ENCODE results near the gene TTBK1. TPM values are rescaled to one million over a fixed set of nuclear protein-coding genes. Genes with fewer than 3 reads are reported as not detected.

TTBK1 gene
- total and polyA plus RNA-seq, 2 donors (not counting 1 experiment from before 2014, with no cell fraction given): 0.07 TPM; not detected in 1

- no peaks in the 10 kb centered on the region for H3K27me3 Mint-ChIP-seq
- H3K27ac Mint-ChIP-seq: no peak overlapping the region
- no peaks in the 10 kb centered on the region for H3K4me1 ChIP-seq (ENCODE audit: control insufficient read depth in 2 of 2, insufficient read depth in 2 of 2, low read length in 2 of 2)
- H2AFZ ChIP-seq (ENCODE audit: insufficient read depth, low read depth, low read length, poor library complexity, severe bottlenecking): no peak overlapping the region
- H3K4me3 Mint-ChIP-seq: no peak overlapping the region
- no peaks in the 10 kb centered on the region for H4K20me1 ChIP-seq (ENCODE audit: control insufficient read depth, insufficient read depth, low read length, poor library complexity, severe bottlenecking)
- no peak overlapping the region for H3K9ac ChIP-seq (ENCODE audit: low read length)
- no peak for DNase-seq
- H3K27ac ChIP-seq (ENCODE audit: low read length in 2 of 2): no peak overlapping the region
- no peaks in the 10 kb centered on the region for H3K9me3 ChIP-seq (ENCODE audit: control extremely low read depth in 1 of 3, control insufficient read depth in 2 of 3, insufficient read depth in 1 of 3, low read length in 2 of 3)
- no peaks in the 10 kb centered on the region for H3K4me1 Mint-ChIP-seq
- ChIA-PET POLR2A (interaction anchor here (0.6 kb wide), 1 partner anchor 476 kb away, joined by 3 read pairs; no protein-coding TSS in a partner anchor), CTCF (interaction anchor here (0.6 to 3.1 kb wide), 2 partner anchors 13 to 168 kb away, joined by 3 to 15 read pairs; partner anchors contain the start of gene DNPH1)
- no peaks in the 10 kb centered on the region for H3K27me3 ChIP-seq (replicated peaks in 1 of 4; ENCODE audit: control extremely low read depth in 1 of 4, control insufficient read depth in 3 of 4, insufficient read depth in 4 of 4, low read length in 3 of 4)
- TF ChIP-seq EZH2 (IDR thresholded peaks at IDR 0.05; ENCODE audit: borderline replicate concordance, insufficient read depth, low read depth, low read length, poor library complexity, severe bottlenecking) (no peak), CTCF (IDR thresholded peaks at IDR 0.05) (no peak)
- 95% methylated on average over 12 of the region's 12 CpGs for WGBS (ENCODE audit: insufficient coverage)
- peaks cover 1 to 55% of the 10 kb centered on the region in 2 experiments for H3K36me3 ChIP-seq (replicated peaks in 1 of 2; ENCODE audit: control extremely low read depth in 1 of 2, control insufficient read depth in 1 of 2, extremely low read depth in 1 of 2, insufficient read depth in 2 of 2, low read length in 1 of 2)
- no peaks in the 10 kb centered on the region for H3K9me3 Mint-ChIP-seq (ENCODE audit: insufficient read depth)
- intact Hi-C loops (cut with micrococcal nuclease): no loop called here
- H3K79me2 ChIP-seq (ENCODE audit: control insufficient read depth, insufficient read depth, low read length): peaks cover 21% of the 10 kb centered on the region
- no peak for ATAC-seq (ENCODE audit: low read depth)
- H3K4me2 ChIP-seq (replicated peaks; ENCODE audit: low read depth, low read length, poor library complexity, severe bottlenecking): no peak overlapping the region
- no peak overlapping the region for H3K4me3 ChIP-seq (ENCODE audit: control extremely low read depth in 1 of 5, extremely low read depth in 1 of 5, insufficient read depth in 1 of 5, low read depth in 2 of 5, low read length in 4 of 5)
Measured at GRCh38 chr6:43216200-43216599, 27.1 kb upstream of the TTBK1 start.

- intact Hi-C loops (cut with micrococcal nuclease): no loop called here
- H3K4me2 ChIP-seq (replicated peaks; ENCODE audit: low read depth, low read length, poor library complexity, severe bottlenecking): no peak overlapping the region
- no peak overlapping the region for H3K27ac ChIP-seq (ENCODE audit: low read length in 2 of 2)
- Mint-ChIP-seq H3K27me3 (no peaks in the 10 kb centered on the region), H3K9me3 (ENCODE audit: insufficient read depth) (no peaks in the 10 kb centered on the region), H3K4me3 (no peak overlapping the region), H3K27ac (no peak overlapping the region), H3K4me1 (peaks cover 7% of the 10 kb centered on the region)
- peaks cover 23% of the 10 kb centered on the region for H3K79me2 ChIP-seq (ENCODE audit: control insufficient read depth, insufficient read depth, low read length)
- no peak for DNase-seq
- H3K27me3 ChIP-seq (replicated peaks in 1 of 4; ENCODE audit: control extremely low read depth in 1 of 4, control insufficient read depth in 3 of 4, insufficient read depth in 4 of 4, low read length in 3 of 4): no peaks in the 10 kb centered on the region
- no peak for TF ChIP-seq EZH2 (IDR thresholded peaks at IDR 0.05; ENCODE audit: borderline replicate concordance, insufficient read depth, low read depth, low read length, poor library complexity, severe bottlenecking)
- TF ChIP-seq CTCF (IDR thresholded peaks at IDR 0.05): no peak
- no peaks in the 10 kb centered on the region for H3K9me3 ChIP-seq (ENCODE audit: control extremely low read depth in 1 of 3, control insufficient read depth in 2 of 3, insufficient read depth in 1 of 3, low read length in 2 of 3)
- no peak for ATAC-seq (ENCODE audit: low read depth)
- no peak overlapping the region for H3K4me3 ChIP-seq (ENCODE audit: control extremely low read depth in 1 of 5, extremely low read depth in 1 of 5, insufficient read depth in 1 of 5, low read depth in 2 of 5, low read length in 4 of 5)
- 100% methylated on average over 2 of the region's 5 CpGs for WGBS (ENCODE audit: insufficient coverage)
- H3K36me3 ChIP-seq (replicated peaks in 1 of 2; ENCODE audit: control extremely low read depth in 1 of 2, control insufficient read depth in 1 of 2, extremely low read depth in 1 of 2, insufficient read depth in 2 of 2, low read length in 1 of 2): peaks cover 1 to 55% of the 10 kb centered on the region in 2 experiments
- H3K9ac ChIP-seq (ENCODE audit: low read length): no peak overlapping the region
- ChIA-PET POLR2A (no interaction called here), CTCF (interaction anchor here (0.6 to 3.1 kb wide), 2 partner anchors 12 to 454 kb away, joined by 5 to 15 read pairs; partner anchors contain the start of gene DNPH1)
- H4K20me1 ChIP-seq (ENCODE audit: control insufficient read depth, insufficient read depth, low read length, poor library complexity, severe bottlenecking): no peaks in the 10 kb centered on the region
- H2AFZ ChIP-seq (ENCODE audit: insufficient read depth, low read depth, low read length, poor library complexity, severe bottlenecking): no peak overlapping the region
- H3K4me1 ChIP-seq (ENCODE audit: control insufficient read depth in 2 of 2, insufficient read depth in 2 of 2, low read length in 2 of 2): peaks cover 0 to 4% of the 10 kb centered on the region in 2 donors
Measured at GRCh38 chr6:43217351-43217750, 25.9 kb upstream of the TTBK1 start.

Measured in B cell (primary cell).